GM11168 (cell line): ENCODE measurements around the gene CSF1.
"Not testable (repeated sequence)": the region's sequence is repeated elsewhere in the genome, so short reads cannot be mapped to it uniquely, and the experiment has no call there.

Experiments
- in situ Hi-C: fragments of 300-500 bp; cut with MboI; formaldehyde crosslinking; loops from one replicate; pipeline ENCODE4 v1.12.0; 2022; ENCODE audit warnings: low sequenced_read_pairs; ENCODE audit not compliant: unreplicated experiment

The CSF1 gene

DNA sequence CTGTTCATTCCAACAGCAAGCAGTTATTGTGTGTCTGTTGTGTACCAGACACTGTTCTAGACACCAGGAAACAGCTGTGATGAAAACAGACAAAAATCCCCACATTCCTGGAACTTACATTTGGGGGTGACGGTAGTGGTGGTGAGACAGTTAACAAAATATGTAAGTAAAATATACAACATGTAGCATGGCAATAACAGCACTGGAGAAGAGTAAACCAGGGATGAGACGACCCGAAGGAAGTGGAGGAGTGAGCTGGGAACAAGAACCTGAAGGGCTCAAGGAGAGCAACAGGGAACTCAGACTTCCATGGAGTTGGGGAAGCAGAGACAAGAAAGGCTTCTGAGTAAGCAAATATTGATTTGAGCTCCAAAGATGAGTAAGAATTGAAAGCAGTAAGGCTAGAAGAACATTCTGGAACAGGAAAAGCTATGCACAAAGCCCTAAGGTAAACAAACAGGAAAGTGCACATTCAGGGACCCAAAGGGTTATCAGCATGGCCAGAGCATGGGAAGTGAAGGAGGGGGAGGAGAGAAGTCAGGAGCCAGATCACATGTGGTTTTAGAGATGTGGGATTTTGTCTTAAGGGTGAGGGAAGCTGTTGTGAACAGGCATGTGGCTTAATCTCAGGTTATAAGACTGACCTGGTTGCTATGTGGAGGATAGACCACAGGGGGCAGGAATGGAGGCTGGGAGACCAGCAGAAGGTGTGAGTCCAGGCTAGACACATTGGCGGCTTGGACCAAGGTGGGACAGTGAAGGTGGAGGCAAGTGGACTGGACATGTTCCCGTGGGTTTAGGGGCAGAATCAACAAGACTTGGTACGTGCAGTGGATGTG is 7.3 kb downstream of the CSF1 start:
- in situ Hi-C loops, result no loop called here

DNA sequence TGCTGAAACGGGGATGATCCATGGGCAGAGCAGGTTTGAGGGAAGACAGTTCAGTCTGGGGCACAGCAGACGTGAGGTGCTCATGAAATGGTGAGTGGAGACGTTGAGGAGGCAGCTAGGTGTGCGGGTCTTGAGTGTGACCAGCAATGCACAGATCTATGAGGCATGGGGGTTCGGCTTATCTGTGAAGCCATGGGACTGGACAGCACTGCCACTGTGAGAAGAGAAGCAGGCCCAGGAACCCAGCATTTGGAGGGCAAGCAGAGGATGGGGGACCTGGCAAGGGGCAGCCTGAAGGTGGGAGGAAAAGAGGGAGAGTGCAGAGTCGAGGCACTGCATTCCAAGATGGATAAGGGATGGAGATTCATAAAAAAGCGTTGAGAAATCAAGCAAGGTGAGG is 8.0 kb downstream of the CSF1 start:
- in situ Hi-C loops, result no loop called here

DNA sequence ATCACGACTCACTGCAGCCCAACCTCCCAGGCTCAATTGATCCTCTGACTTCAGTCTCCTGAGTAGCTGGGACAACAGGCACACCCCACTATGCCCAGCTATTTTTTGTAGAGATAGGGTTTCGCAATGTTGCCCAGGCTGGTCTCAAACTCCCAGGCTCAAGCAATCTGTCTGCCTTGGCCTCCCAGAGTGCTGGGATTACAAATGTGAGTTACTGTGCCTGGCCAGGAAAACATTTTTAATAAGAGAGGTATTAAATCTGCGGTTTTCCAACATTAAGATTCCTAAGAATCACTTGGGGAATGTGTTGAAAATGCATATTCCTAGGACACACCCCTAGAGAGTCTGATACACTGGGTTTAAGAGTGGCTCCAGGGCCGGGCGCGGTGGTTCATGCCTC is 8.7 kb downstream of the CSF1 start:
- in situ Hi-C loops, result no loop called here

DNA sequence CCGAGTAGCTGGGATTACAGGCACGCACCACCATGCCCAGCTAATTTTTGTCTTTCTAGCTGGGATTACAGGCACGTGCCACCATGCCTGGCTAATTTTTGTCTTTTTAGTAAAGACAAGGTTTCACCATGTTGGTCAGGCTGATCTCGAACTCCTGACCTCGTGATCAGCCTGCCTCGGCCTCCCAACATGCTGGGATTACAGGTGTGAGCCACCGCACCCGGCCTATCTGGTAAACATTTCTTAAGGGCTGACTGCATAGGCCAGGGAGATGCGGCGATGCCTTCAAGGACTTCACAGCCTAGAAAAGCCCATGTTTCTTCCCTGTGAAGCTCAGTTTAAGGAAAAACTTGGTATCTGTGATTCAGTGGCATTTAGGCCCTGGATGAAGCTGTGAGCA is 9.7 kb downstream of the CSF1 start:
- in situ Hi-C loops, result not testable (repeated sequence)

DNA sequence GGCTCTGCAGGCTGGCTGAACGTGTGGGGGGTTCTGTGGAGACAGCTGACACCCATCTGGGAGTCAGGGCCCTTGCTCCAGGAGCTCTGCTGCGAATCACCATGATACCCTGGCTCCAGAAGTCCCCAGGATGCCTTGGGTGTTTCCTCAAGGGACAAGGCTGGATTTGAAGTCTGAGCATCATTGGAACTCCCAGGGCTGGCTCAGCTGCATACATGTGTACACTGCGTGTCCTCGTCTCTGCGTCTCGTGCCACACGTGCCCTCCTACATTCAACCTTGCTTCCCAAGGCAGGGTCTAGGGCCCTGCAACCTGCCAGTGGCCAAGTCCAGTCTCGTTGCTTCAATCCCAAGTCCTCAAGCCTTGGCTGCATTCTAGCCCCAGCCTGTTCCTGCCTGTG is 11.7 kb downstream of the CSF1 start:
- in situ Hi-C loops, result no loop called here

DNA sequence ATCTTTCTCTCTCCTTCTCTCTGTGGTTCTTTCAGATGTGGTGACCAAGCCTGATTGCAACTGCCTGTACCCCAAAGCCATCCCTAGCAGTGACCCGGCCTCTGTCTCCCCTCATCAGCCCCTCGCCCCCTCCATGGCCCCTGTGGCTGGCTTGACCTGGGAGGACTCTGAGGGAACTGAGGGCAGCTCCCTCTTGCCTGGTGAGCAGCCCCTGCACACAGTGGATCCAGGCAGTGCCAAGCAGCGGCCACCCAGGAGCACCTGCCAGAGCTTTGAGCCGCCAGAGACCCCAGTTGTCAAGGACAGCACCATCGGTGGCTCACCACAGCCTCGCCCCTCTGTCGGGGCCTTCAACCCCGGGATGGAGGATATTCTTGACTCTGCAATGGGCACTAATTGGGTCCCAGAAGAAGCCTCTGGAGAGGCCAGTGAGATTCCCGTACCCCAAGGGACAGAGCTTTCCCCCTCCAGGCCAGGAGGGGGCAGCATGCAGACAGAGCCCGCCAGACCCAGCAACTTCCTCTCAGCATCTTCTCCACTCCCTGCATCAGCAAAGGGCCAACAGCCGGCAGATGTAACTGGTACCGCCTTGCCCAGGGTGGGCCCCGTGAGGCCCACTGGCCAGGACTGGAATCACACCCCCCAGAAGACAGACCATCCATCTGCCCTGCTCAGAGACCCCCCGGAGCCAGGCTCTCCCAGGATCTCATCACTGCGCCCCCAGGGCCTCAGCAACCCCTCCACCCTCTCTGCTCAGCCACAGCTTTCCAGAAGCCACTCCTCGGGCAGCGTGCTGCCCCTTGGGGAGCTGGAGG is 12.7 kb downstream of the CSF1 start:
- in situ Hi-C loops, result no loop called here

DNA sequence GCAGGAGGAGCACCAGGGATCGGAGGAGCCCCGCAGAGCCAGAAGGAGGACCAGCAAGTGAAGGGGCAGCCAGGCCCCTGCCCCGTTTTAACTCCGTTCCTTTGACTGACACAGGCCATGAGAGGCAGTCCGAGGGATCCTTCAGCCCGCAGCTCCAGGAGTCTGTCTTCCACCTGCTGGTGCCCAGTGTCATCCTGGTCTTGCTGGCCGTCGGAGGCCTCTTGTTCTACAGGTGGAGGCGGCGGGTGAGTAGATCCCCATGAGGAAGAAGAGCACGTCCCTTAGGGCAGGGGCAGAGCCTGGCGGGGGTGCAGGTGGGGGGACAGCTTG is 13.3 kb downstream of the CSF1 start:
- in situ Hi-C loops, result no loop called here

DNA sequence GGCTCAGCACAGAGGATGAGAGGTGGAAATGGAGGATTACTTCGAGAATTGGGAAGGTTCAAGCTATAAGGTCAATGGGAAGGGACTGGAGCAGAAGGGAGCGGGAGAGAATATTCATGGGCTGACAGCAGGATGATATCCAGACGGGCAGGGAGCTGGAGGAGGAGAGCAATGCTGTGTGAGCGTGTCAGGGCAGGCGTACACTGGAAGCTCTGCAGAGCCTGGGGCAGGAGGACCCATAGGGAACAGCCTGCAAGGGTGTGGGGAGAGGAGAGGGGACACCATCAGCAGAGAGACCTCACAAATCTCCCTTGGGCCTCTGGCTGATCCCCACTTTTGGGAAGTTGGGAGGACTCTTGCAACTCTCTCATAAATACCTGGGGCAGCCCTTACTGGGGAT is 13.7 kb downstream of the CSF1 start:
- in situ Hi-C loops, result no loop called here

DNA sequence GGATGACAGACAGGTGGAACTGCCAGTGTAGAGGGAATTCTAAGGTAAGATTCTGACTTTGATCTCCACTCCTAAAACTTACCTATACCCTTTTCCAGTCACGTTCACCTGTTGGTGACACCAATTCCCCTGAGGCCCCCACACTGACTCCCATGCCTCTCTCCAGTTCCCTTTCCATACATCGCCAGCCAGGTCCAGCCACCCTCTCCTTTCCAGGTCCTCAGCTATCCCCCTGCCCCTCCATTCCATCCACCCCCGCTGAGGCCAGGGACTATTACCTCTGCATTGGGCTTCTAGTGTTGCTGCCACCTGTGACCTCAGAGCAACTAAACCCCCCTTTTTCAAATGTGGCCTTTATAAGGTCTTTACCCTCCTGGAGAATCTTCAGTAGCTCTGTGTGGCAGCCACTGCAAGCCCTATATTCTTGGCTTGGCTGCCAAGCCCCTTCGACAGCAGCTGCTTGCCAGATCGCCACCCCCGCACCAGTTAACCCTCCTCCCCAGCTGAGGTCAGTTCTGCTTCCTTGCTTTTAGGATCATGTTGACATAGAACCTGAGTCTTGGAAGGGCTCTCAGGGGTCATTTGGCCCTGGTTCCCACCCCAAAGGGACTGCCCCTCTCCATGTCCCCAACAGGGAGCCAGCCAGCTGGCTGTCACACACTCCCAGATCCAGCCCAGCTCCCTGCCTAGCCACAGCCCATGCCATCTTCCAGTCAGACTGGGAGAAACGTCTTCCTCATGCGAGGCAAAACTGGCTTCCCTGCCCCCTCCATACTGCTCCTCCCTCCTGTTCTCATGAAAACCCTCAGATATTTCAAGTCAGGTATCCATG is 14.7 kb downstream of the CSF1 start:
- in situ Hi-C loops, result no loop called here

DNA sequence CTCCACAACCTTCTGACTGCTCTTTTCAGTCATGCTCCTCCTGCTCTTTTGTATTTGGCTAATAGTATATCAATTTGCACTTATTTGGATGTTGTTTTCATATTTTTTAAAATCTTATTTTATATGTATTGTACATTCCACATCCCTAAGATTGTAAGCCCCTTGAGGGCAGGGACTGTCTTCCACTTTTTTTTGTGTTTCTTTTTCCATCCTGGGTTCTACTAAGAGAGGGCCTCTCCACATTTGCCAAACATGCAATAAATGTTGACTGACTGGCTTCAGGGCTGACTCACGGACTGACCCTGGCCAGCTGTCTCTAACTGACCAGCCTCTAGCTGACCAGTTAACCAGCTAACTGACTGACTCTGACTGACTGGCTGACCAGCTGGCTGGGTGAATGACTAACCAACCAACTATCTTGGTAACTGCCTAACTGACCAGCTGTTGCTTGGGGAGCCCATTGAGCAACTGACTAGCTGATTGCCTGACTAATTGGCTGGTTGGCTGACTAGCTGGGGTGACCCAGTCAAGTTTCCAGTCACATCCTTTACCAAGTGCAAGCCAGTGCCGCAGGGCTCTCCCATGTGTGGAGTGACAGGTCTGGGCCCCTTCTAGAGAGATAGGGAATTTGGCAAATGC is 16.1 kb downstream of the CSF1 start:
- in situ Hi-C loops, result no loop called here

DNA sequence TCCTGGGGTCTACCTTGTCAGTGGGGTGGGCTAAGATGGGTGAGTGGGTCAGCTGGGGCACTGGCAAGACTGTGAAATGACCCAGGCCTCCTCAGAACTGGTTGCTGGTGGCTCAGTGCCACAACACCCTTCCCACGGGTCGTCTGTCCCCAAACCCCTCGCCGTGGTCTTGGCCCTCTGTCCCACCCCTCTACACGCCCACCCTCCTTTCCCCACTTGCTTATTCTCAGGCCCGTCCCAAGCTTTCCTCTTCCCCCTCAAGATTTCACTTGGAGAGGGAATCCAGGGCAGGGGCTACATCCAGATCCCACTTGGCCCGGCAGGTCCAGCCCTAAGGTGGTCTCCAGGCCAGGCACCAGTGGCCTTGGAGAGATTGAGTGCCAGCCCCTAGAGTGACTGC is 16.7 kb downstream of the CSF1 start:
- in situ Hi-C loops, result no loop called here

DNA sequence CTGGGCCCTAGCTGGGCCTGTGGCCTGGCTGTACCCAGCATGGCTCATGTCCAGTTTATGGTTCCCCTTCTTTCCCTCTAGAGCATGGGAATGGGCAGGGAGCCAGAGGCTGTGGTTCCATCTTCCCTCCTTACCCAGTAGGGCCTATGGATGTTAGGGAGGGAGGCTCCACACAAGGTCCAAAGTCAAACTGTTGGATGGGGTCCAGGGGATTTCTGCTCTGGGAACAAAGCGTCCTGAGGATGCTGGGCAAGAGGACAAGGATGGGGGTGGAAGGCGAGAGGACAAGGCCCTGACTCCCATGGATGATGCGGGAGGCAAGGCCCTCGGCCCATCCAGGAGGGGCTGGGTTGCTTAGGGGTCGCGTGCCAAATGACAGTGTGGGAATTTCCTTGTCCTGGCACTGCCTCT is 17.3 kb downstream of the CSF1 start:
- in situ Hi-C loops, result no loop called here

DNA sequence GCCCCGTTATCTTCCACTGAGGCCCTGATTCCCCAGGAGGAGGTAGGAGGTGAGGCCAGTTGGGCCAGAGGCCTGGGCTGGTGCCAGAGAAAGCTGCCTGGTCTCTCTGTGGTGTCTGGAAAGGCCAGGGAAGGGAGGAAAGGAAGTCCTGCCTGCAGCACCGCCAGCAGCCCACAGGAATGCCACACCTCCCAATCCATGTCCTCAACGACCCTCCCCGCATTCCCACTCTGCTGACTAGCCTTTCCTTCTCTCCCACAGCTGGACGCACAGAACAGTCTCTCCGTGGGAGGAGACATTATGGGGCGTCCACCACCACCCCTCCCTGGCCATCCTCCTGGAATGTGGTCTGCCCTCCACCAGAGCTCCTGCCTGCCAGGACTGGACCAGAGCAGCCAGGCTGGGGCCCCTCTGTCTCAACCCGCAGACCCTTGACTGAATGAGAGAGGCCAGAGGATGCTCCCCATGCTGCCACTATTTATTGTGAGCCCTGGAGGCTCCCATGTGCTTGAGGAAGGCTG is 18.0 kb downstream of the CSF1 start:
- in situ Hi-C loops, result no loop called here

DNA sequence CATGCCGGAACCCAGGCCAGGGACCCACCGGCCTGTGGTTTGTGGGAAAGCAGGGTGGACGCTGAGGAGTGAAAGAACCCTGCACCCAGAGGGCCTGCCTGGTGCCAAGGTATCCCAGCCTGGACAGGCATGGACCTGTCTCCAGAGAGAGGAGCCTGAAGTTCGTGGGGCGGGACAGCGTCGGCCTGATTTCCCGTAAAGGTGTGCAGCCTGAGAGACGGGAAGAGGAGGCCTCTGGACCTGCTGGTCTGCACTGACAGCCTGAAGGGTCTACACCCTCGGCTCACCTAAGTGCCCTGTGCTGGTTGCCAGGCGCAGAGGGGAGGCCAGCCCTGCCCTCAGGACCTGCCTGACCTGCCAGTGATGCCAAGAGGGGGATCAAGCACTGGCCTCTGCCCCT is 18.5 kb downstream of the CSF1 start:
- in situ Hi-C loops, result no loop called here

DNA sequence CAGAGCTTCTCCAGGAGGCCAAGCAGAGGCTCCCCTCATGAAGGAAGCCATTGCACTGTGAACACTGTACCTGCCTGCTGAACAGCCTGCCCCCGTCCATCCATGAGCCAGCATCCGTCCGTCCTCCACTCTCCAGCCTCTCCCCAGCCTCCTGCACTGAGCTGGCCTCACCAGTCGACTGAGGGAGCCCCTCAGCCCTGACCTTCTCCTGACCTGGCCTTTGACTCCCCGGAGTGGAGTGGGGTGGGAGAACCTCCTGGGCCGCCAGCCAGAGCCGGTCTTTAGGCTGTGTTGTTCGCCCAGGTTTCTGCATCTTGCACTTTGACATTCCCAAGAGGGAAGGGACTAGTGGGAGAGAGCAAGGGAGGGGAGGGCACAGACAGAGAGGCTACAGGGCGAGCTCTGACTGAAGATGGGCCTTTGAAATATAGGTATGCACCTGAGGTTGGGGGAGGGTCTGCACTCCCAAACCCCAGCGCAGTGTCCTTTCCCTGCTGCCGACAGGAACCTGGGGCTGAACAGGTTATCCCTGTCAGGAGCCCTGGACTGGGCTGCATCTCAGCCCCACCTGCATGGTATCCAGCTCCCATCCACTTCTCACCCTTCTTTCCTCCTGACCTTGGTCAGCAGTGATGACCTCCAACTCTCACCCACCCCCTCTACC is 19.1 kb downstream of the CSF1 start:
- in situ Hi-C loops, result no loop called here

DNA sequence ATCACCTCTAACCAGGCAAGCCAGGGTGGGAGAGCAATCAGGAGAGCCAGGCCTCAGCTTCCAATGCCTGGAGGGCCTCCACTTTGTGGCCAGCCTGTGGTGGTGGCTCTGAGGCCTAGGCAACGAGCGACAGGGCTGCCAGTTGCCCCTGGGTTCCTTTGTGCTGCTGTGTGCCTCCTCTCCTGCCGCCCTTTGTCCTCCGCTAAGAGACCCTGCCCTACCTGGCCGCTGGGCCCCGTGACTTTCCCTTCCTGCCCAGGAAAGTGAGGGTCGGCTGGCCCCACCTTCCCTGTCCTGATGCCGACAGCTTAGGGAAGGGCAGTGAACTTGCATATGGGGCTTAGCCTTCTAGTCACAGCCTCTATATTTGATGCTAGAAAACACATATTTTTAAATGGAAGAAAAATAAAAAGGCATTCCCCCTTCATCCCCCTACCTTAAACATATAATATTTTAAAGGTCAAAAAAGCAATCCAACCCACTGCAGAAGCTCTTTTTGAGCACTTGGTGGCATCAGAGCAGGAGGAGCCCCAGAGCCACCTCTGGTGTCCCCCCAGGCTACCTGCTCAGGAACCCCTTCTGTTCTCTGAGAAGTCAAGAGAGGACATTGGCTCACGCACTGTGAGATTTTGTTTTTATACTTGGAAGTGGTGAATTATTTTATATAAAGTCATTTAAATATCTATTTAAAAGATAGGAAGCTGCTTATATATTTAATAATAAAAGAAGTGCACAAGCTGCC is 19.8 kb downstream of the CSF1 start:
- in situ Hi-C loops, result no loop called here

DNA sequence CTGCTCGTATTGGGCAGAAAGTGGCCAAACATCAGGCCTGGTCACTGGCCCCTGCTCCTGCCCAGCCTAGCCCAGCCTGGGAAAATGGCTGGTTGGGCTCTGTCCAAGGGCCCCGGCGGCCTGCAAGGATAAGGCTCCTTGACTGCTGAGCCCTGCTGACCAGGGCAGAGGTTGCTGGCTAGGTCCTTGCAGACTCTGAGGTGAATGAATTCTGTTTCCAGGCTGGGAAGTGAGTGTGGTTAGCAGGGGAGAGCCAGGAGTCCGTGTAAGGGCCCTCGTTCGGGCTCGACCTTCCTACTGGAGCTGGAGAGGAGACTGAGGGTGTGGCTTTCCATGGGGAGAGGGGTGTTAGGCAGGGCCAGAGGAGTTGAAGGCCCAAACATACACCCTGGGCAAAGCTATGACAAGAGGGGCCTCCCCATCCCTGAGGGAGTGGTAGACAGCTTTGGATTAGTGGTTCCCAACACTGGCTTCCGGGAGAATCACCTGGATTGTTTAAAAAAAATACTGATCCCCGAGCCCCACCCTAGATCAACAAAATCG is 20.6 kb downstream of the CSF1 start:
- in situ Hi-C loops, result no loop called here

DNA sequence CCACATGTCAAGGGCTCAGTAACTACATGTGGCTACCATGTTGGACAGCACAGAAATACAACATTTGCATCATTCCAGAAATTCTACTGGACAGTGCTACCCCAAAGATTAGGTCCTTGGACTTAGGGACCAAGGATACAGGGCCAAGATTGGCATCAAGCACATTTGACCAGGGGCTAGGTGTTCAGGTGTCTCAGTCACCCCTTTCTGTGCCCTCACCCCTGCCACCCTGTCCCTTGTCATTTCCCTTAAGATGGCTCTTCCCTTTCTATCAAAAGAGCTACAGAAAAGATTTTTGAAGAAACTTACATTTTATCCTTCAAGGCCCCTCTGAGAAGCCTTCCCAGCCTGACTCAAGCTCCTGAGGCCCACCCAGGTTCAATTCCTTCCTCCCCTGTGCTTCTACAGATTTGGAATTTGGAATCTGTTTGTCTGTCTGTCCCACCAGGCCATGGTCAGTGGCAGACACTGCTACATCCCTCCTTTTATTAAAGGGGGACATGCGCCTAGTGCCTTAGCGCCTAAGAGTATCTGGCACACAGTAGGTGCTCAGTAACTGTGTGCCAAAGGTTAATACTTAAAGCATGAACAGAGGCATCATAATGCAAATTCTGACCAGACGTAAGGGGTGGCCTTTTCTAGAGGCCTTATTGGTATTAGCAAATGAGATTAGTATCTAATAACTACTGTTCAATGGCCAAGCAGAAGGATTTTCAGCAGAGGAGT is 21.4 kb downstream of the CSF1 start:
- in situ Hi-C loops, result no loop called here
